Non-pigmented ciliary epithelial cell (primary cell): ENCODE measurements around the gene UNC5C.
A peak's percentile ranks its signal among the peaks of the same experiment; 100 is the strongest.
"Not testable (repeated sequence)": the region's sequence is repeated elsewhere in the genome, so short reads cannot be mapped to it uniquely, and the experiment has no call there.

ENCODE experiments used
- DNase-seq: peaks from one replicate; pipeline ENCODE4 v3.0.0-alpha.2; 2010; ENCODE audit warnings: low read depth

Gene UNC5C

DNA sequence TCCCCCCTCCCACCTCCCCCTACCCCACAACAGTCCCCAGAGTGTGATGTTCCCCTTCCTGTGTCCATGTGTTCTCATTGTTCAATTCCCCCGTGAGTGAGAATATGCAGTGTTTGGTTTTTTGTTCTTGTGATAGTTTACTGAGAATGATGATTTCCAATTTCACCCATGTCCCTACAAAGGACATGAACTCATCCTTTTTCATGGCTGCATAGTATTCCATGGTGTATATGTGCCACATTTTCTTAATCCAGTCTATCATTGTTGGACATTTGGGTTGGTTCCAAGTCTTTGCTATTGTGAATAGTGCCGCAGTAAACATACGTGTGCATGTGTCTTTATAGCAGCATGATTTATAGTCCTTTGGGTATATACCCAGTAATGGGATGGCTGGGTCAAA, 377.4 kb downstream of the UNC5C start:
- not testable (repeated sequence) for DNase-seq

- no peak for DNase-seq
Measured at GRCh38 chr4:95170176-95170575, 378.6 kb downstream of the UNC5C start.

GRCh38 chr4:95167805-95168204, 381.0 kb downstream of the UNC5C start:
- DNase-seq = no peak

- DNase-seq = no peak
Measured at GRCh38 chr4:95165926-95166524, 382.7 kb downstream of the UNC5C start.

- no peak for DNase-seq
Measured at GRCh38 chr4:95162867-95163266, 385.9 kb downstream of the UNC5C start.

DNA sequence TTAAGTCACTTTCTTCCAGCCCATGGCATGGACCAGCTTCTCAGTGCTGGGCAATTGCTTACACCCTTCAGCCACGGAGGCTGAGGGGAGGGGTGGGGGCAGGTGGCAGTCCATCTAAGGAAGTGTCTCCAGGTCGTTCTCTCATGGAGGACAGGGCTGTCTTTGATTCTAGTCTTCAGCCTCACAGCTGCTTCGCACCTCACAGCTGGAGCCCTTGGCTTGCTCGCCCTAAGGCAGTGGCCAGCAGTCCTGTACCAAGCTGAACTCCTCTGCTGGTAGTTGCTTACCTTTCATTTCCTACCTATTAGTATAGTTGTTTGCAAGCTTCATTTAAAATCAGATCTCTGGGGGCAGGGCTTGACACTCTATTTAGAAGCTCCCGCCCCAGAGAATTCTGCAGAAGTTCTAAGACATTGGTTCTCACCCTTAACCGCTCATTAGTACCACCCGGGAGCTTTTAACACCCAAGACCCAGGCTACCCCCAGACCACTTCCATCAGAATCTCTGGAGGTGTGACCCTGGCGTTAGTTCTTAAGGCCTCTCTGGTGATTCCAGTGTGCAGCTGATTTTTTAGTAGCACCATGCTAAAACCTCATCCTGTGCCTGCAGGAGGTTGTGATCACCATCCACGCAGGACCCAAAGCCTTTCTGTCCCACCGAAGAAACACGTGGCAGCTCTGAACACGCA, 386.8 kb downstream of the UNC5C start:
- no peak for DNase-seq

DNA sequence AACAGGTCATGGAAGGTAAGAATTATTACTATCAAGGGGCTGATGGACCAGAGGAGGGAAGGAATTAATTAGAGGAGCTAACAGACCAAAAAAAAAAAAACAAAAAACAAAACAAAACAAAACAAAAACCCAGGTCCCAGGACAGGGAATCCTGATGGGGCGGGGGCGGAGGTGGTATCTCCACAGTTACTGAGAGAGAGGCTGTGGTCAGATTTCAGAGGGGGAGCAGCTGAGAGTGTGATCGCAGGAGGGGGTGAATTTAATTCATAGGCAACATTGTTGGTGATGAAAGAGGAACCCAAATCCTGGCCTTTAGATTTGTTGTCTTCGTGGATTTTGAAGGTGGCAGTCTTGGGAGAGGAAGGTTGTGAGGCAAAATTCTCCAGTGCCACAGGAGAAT, 389.4 kb downstream of the UNC5C start:
- no peak for DNase-seq

DNA sequence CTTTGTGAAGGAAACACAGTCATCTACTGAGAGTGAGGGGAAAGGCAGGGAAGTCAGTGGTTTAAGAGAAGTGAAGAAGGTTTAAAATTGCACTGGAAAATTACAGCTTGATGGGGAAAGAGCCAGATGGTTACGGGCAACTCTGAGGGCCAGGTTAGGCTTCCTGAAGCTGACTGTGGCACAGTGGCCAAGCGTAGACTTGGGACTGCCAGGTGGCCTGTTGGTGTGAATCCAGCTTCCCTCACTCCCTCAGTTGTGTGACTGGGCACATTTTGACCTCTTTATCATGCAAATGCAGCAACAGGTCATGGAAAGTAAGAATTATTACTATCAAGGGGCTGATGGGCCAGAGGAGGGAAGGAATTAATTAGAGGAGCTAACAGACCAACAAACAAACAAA, 390.1 kb downstream of the UNC5C start:
- no peak for DNase-seq

DNA sequence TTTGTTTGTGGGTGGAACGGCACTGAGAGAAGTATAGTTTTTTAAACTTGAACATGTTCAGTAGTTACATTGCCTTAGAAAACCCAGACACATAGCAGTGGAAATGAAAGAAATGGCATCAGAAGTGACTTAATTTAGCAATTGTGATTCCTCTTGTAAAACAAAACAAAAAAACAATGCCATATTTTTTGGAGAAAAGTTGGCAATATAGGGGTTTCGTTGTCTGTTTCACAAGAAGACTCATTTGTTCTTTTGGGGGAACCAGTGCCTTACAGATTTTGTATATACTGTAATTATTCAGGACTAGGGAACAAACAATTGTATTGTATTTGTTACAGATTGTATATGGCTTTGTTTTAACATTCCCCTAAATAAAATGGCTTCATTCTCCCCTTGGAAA, 390.7 kb downstream of the UNC5C start:
- DNase-seq = no peak

DNA sequence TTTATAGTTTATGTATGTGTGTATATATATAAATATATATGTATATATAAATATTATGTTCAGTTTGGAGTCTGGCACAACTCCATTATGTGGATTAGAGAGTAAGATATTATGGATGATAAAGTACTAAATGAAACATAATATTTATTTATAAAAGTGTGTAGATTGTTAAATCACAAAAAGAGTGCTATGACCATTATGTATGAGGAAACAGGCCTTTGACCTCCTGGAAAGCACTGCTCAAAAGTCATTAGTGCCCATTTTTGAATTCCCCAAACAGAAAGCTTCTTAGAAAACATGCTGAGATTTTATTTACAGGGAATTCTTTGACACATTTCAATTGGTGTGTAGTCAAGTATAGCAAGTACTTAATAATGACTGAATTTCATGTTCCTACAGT, 391.2 kb downstream of the UNC5C start:
- DNase-seq = no peak

- no peak for DNase-seq
Measured at GRCh38 chr4:95156452-95156765, 392.4 kb downstream of the UNC5C start.

- DNase-seq = no peak
Measured at GRCh38 chr4:95155759-95156451, 392.9 kb downstream of the UNC5C start.

DNA sequence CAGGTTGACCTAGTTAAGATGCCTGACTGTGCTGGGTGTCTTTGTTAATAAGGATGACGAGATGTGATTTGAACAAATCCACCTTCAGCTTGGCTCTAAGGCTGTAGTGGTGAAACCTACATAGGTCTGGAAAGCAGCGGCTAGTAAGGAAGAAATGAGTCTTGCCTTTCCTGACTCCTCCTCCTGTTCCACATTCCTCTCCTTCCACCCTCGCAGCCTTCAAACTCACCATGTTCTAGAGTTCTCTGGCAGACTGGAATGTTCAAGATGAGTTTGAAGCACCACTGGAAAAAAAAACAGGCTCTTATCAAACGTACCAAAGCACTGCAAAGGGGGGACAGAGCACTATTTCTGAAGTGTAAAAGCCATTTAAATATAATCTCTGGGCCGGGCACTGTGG, 395.6 kb downstream of the UNC5C start:
- no peak for DNase-seq

- DNase-seq = no peak
Measured at GRCh38 chr4:95151255-95151654, 397.5 kb downstream of the UNC5C start.

- DNase-seq = no peak
Measured at GRCh38 chr4:95142932-95143331, 405.8 kb downstream of the UNC5C start.

DNA sequence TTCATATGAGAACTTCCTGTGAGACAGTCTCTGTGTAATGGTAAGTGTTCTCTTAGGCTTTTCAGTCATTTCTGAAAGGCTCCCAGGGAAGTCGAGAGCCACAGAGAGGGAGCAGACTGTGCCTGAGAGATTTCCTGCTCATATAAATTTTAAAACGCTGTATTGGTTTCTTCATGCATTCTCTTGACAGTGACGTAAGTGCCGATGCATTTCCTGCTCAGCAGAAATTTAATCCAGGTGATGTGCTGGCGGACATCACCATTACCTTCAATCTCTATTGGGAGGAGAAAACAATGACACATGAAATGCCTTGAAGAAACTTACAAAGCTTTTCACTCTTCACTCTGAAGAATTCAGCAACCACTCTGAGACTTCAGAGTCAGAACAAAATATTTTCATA, 407.4 kb downstream of the UNC5C start:
- DNase-seq = no peak

- DNase-seq = not testable (repeated sequence)
Measured at GRCh38 chr4:95139424-95139823, 409.3 kb downstream of the UNC5C start.

GRCh38 chr4:95134016-95134415, 414.8 kb downstream of the UNC5C start:
- DNase-seq = not testable (repeated sequence)

DNA sequence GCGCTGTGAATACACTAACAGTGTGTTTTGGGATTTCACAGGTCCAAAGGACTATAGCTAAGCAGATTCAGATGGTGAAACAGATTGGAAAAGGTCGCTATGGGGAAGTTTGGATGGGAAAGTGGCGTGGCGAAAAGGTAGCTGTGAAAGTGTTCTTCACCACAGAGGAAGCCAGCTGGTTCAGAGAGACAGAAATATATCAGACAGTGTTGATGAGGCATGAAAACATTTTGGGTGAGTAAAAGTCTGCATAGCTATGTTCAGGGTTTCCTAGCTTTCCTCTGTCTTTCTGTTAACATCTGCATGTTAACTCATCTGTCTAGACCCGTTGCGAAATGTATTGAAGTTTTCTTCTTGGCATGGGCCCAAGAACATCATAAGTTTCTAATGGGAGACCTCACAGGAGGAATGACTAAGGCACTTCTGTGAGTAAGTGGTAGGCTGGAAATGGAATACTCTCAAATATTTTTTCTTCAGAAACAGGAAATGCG, 418.9 kb downstream of the UNC5C start:
- peak; percentile 100 for DNase-seq

DNA sequence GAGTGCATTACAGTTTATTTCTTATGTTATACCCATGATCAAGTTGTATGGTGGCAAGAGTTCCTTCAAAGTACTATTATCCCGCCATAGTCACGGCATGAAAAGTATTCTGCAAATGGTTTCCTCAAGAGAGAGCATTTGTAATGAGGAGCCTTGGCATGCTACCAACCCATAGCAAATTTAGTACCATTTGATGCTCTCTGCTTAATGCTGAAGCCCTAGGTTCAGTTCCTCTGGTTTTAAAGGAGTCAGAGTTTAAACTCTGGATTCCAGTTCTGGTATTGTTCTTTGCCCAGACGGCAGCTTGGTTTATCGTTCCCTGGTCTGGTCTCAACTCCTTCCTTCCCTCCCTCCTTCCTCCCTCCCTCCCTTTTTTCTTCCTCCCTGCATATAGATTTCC, 419.7 kb downstream of the UNC5C start:
- DNase-seq = no peak

DNA sequence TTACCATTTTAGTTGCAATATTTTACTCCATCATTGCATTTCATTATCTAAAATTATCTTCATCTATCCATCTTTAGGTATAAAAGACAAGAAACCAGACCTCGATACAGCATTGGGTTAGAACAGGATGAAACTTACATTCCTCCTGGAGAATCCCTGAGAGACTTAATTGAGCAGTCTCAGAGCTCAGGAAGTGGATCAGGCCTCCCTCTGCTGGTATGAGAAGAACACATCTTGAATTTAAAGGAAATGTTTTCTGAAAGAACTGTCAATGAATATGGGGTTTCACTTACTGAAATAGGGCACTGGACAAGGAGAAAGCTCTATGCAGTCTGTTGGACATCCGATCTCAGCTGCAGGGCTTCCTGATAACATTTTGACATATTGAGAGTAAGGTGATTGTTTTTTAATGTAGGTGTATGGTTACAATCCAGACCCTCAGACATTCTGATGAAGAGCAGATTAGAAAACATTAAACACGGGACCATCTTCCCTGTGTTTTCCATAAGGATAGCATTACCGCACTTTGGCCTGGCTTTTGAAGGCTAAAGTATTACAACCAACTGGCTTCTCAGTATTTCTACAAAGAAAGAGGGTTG, 423.8 kb downstream of the UNC5C start:
- no peak for DNase-seq

DNA sequence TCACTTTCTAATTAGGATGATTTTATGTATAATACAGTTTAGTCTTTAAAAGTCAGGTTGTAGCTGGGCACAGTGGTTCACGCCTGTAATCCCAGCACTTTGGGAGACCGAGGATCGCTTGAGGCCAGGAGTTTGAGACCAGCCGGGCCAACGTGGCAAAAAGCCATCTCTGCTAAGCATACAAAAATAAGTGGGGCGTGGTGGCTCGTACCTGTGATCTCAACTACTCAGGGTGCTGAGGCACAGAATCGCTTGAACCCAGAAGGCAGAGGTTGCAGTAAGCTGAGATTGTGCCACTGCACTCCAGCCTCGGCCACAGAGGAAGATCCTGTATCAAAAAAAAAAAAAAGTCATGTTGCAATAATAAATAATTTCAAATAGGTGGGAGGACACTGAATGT, 426.8 kb downstream of the UNC5C start:
- DNase-seq = no peak

DNA sequence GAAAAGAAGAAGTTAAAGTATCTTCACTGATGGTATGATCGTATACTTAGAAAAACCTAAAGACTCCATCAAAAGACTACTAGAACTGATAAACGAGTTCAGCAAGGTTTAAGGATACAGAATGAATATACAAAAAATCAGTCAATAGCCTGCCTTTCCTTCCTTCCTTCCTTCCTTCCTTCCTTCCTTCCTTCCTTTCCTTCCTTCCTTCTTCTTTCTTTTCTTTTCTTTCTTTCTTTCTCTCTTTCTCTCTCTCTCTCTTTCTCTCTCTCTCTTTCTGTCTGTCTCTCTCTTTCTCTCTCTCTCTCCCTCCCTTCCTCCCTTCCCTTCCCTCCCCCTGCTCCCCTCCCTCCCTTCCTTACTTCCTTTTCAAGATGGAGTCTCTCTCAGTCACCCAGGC, 428.3 kb downstream of the UNC5C start:
- no peak for DNase-seq
